IMR-90 (cell line): ENCODE results near the gene ATG2A. TPM values are rescaled to one million over a fixed set of nuclear protein-coding genes. Genes with fewer than 3 reads are reported as not detected.

Source experiments
- ATAC-seq: fragments of 200-7000 bp; cut with Tn5 transposase; 2 replicates; pipeline ENCODE4 v1.9.1; 2020; ENCODE audit warnings: low read depth, mild to moderate bottlenecking, moderate library complexity
- BruUV-seq: library from RNA; stranded (reverse); fragments of 400-500 nt; replicated peaks from 2 replicates; lab custom pipeline; 2021; lab: Mats Ljungman, UMichigan
- CTCF ChIA-PET: fragments of 300-600 bp; formaldehyde crosslinking; extraction: SDS; loops from one replicate; lab custom pipeline; 2021; ENCODE audit warnings: antibody characterized with exemption; lab: Yijun Ruan, JAX
- POLR2A ChIA-PET: fragments of 300-600 bp; sonication (Branson Sonifier 250); formaldehyde crosslinking; loops from one replicate; lab custom pipeline; 2022; ENCODE audit warnings: antibody characterized with exemption; ENCODE audit not compliant: unreplicated experiment; lab: Charles Lee
- DNase-seq: peaks from one replicate; pipeline ENCODE4 v3.0.0; 2013
- H2AFZ ChIP-seq: replicated peaks from 2 replicates; pipeline ENCODE3; 2013; ENCODE audit warnings: low read length, mild to moderate bottlenecking; ENCODE audit not compliant: poor library complexity
- H2AK5ac ChIP-seq: 2 replicates; pipeline ENCODE4 v1.6.1; 2013; ENCODE audit warnings: low read depth, low read length, inconsistent platforms
- H2AK9ac ChIP-seq: replicated peaks from 2 replicates; pipeline ENCODE3; 2013; ENCODE audit warnings: mild to moderate bottlenecking, low read depth, low read length, moderate library complexity; ENCODE audit not compliant: poor library complexity
- H2BK120ac ChIP-seq: 2 replicates; pipeline ENCODE4 v1.6.1; 2013; ENCODE audit warnings: low read depth, low read length, inconsistent platforms
- H2BK15ac ChIP-seq: 3 replicates; pipeline ENCODE4 v1.6.1; 2013; ENCODE audit warnings: low read depth, low read length, inconsistent platforms
- H2BK20ac ChIP-seq: 2 replicates; pipeline ENCODE4 v1.6.1; 2013; ENCODE audit warnings: low read depth, mild to moderate bottlenecking, inconsistent platforms, low read length, moderate library complexity
- H2BK5ac ChIP-seq: 2 replicates; pipeline ENCODE4 v1.6.1; 2013; ENCODE audit warnings: mild to moderate bottlenecking, low read depth, low read length, inconsistent platforms; ENCODE audit not compliant: poor library complexity, severe bottlenecking
- H3K14ac ChIP-seq: replicated peaks from 2 replicates; pipeline ENCODE4 v1.6.1; 2013; ENCODE audit warnings: low read depth, low read length, inconsistent platforms
- H3K18ac ChIP-seq: 2 replicates; pipeline ENCODE4 v1.6.1; 2013; ENCODE audit warnings: low read depth, low read length, control low read depth
- H3K23ac ChIP-seq: 2 replicates; pipeline ENCODE4 v1.6.1; 2013; ENCODE audit warnings: low read depth, low read length, inconsistent platforms
- H3K27ac ChIP-seq: 2 replicates; pipeline ENCODE4 v1.5.1; 2013; ENCODE audit warnings: mild to moderate bottlenecking, control low read depth, low read length; ENCODE audit not compliant: insufficient read depth
- H3K27me3 ChIP-seq: 2 replicates; pipeline ENCODE4 v1.6.1; 2013; ENCODE audit warnings: low read length; ENCODE audit not compliant: control insufficient read depth, insufficient read depth
- H3K36me3 ChIP-seq: 2 replicates; pipeline ENCODE4 v1.6.1; 2013; ENCODE audit warnings: low read length, mixed read lengths; ENCODE audit not compliant: control insufficient read depth, insufficient read depth
- H3K4ac ChIP-seq: 2 replicates; pipeline ENCODE4 v1.6.1; 2013; ENCODE audit warnings: low read depth, low read length, inconsistent platforms
- H3K4me1 ChIP-seq: 2 replicates; pipeline ENCODE4 v1.6.1; 2013; ENCODE audit warnings: low read length, mixed read lengths; ENCODE audit not compliant: control insufficient read depth, insufficient read depth
- H3K4me2 ChIP-seq: 2 replicates; pipeline ENCODE4 v1.6.1; 2013; ENCODE audit warnings: low read depth, mild to moderate bottlenecking, control low read depth, low read length, moderate library complexity
- H3K4me3 ChIP-seq: 2 replicates; pipeline ENCODE4 v1.5.1; 2013; ENCODE audit warnings: low read depth, mild to moderate bottlenecking, control low read depth, low read length, moderate library complexity; ENCODE audit not compliant: insufficient read depth
- H3K56ac ChIP-seq: 2 replicates; pipeline ENCODE4 v1.6.1; 2013; ENCODE audit warnings: low read length, inconsistent platforms; ENCODE audit not compliant: insufficient read depth; ENCODE audit errors: extremely low read depth
- H3K79me1 ChIP-seq, 2 experiments: 2 replicates each; pipeline ENCODE4 v1.6.1; 2013; ENCODE audit warnings: low read length in 2 of 2, inconsistent platforms in 1 of 2, low read depth in 1 of 2
- H3K9ac ChIP-seq: 2 replicates; pipeline ENCODE4 v1.6.1; 2013; ENCODE audit warnings: low read depth, low read length, control low read depth
- H3K9me1 ChIP-seq: 2 replicates; pipeline ENCODE4 v1.6.1; 2013; ENCODE audit warnings: low read length, inconsistent platforms; ENCODE audit not compliant: insufficient read depth
- H3K9me3 ChIP-seq: 2 replicates; pipeline ENCODE4 v1.6.1; 2013; ENCODE audit warnings: low read length; ENCODE audit not compliant: control insufficient read depth, insufficient read depth
- H4K20me1 ChIP-seq: 2 replicates; pipeline ENCODE4 v1.6.1; 2013; ENCODE audit warnings: low read length, inconsistent platforms; ENCODE audit not compliant: insufficient read depth
- H4K5ac ChIP-seq: 2 replicates; pipeline ENCODE4 v1.6.1; 2013; ENCODE audit warnings: mild to moderate bottlenecking, low read depth, low read length, control low read depth
- H4K8ac ChIP-seq, 2 experiments: 2 replicates each; pipeline ENCODE4 v1.6.1; 2013; ENCODE audit warnings: low read depth in 2 of 2, low read length in 2 of 2, control low read depth in 1 of 2, inconsistent platforms in 1 of 2
- H4K91ac ChIP-seq: 2 replicates; pipeline ENCODE4 v1.6.1; 2013; ENCODE audit warnings: low read depth, low read length, inconsistent platforms; ENCODE audit not compliant: insufficient read depth
- BHLHE40 ChIP-seq: fragments of 150-350 bp; IDR thresholded peaks from 2 replicates; pipeline ENCODE4 v1.6.1; 2016; ENCODE audit warnings: mild to moderate bottlenecking, low read depth, low read length
- CHD1 ChIP-seq: IDR thresholded peaks from 2 replicates; pipeline ENCODE4 v1.6.1; 2012; ENCODE audit warnings: low read depth, low read length, improper control_type of control experiment
- CTCF ChIP-seq: conservative IDR thresholded peaks from 2 replicates; pipeline ENCODE4 v1.5.1; 2012; ENCODE audit warnings: mild to moderate bottlenecking, low read depth, low read length, improper control_type of control experiment
- ELK1 ChIP-seq: fragments of 150-350 bp; IDR thresholded peaks from 2 replicates; pipeline ENCODE4 v1.6.1; 2016; ENCODE audit warnings: low read depth, mild to moderate bottlenecking, low read length, moderate library complexity, borderline replicate concordance
- FOS ChIP-seq: fragments of 150-350 bp; IDR thresholded peaks from 2 replicates; pipeline ENCODE4 v1.6.1; 2016; ENCODE audit warnings: low read depth, low read length
- MAFK ChIP-seq: IDR thresholded peaks from 2 replicates; pipeline ENCODE4 v1.6.1; 2012; ENCODE audit warnings: low read depth, low read length, improper control_type of control experiment
- MAZ ChIP-seq: IDR thresholded peaks from 2 replicates; pipeline ENCODE4 v1.6.1; 2012; ENCODE audit warnings: low read depth, mild to moderate bottlenecking, low read length, improper control_type of control experiment, moderate library complexity, borderline replicate concordance
- MXI1 ChIP-seq: IDR thresholded peaks from 2 replicates; pipeline ENCODE4 v1.6.1; 2012; ENCODE audit warnings: low read depth, mild to moderate bottlenecking, low read length, moderate library complexity, borderline replicate concordance
- NFE2L2 ChIP-seq: fragments of 150-350 bp; IDR thresholded peaks from 2 replicates; pipeline ENCODE4 v1.6.1; 2016; ENCODE audit warnings: low read depth, mild to moderate bottlenecking, low read length
- RAD21 ChIP-seq: IDR thresholded peaks from 2 replicates; pipeline ENCODE4 v1.6.1; 2012; ENCODE audit warnings: low read length, improper control_type of control experiment
- RCOR1 ChIP-seq: IDR thresholded peaks from 2 replicates; pipeline ENCODE4 v1.6.1; 2012; ENCODE audit warnings: mild to moderate bottlenecking, low read length, improper control_type of control experiment; ENCODE audit not compliant: insufficient replicate concordance
- SMC3 ChIP-seq: fragments of 150-350 bp; IDR thresholded peaks from 2 replicates; pipeline ENCODE4 v1.6.1; 2016; ENCODE audit warnings: low read depth, mild to moderate bottlenecking, antibody characterized with exemption, low read length, moderate library complexity
- USF2 ChIP-seq: fragments of 150-350 bp; IDR thresholded peaks from 2 replicates; pipeline ENCODE4 v1.6.1; 2017; ENCODE audit warnings: mild to moderate bottlenecking, antibody characterized with exemption, low read length, low read depth
- WGBS, 2 experiments: methylation state at CpG; one replicate each; pipeline versions ENCODE4 v1.1.5 to v1.1.7; 2013; ENCODE audit warnings: missing lambda C conversion rate in 2 of 2; ENCODE audit not compliant: insufficient read length in 1 of 2; ENCODE audit errors: extremely low coverage in 2 of 2; 5-methylcytosine and 5-hydroxymethylcytosine counted together
- dilution Hi-C: fragments of 300-500 bp; cut with HindIII; formaldehyde crosslinking; loops from one replicate; pipeline ENCODE4 v1.14.3; 2018; ENCODE audit warnings: low sequenced_read_pairs; ENCODE audit not compliant: unreplicated experiment
- in situ Hi-C: fragments of 300-500 bp; cut with MboI; formaldehyde crosslinking; loops from 3 replicates; pipeline ENCODE4 v1.14.3; 2019; ENCODE audit warnings: low sequenced_read_pairs, inconsistent platforms, mixed read lengths
- intact Hi-C: fragments of 100-400 bp; cut with micrococcal nuclease; formaldehyde crosslinking; loops from 2 replicates; pipeline ENCODE4 v1.10.0; 2022
- polyA plus RNA-seq, 3 experiments: library from polyadenylated mRNA; depleted of rRNA; stranded (reverse); fragments of >200 nt; gene quantifications; 2 replicates each; pipeline ENCODE4 v1.2.3, GENCODE V29; 2012; ENCODE audit warnings: low replicate concordance in 1 of 3
- total RNA-seq: library from RNA; depleted of rRNA; stranded (reverse); fragments of >200 nt; gene quantifications from 2 replicates; pipeline ENCODE4 v1.2.3, GENCODE V29; 2012

Gene ATG2A
- total and polyA plus RNA-seq, 2 of the 4 experiments (the other 2 are of a cell fraction) = 3.2 to 10.5 TPM

GRCh38 chr11:64870176-64870892 lies 46.7 kb downstream of the ATG2A start:
- intact Hi-C loops = loop anchor here (1.0 kb wide), 1 partner anchor 8 kb away; the partner anchor contains the start of gene EHD1
- H4K8ac ChIP-seq = peak overlapping the region; percentile 0 to 73; a peak in 2 of 4 replicates
- WGBS, 2 experiments = 26% methylated on average over 7 of the region's 19 CpGs; no CpG with 5 or more reads in 1 of the 2 experiments
- H3K27ac ChIP-seq = peak overlapping the region; percentile 67
- peak overlapping the region; percentile 67 for H2BK5ac ChIP-seq
- H4K20me1 ChIP-seq = peaks cover 83% of the 10 kb centered on the region
- peak; percentile 40 for ATAC-seq
- peak overlapping the region; percentile 82 for H3K14ac ChIP-seq
- ChIA-PET CTCF (interaction anchor here (1.0 kb wide), 1 partner anchor 18 kb away, joined by 3 read pairs; no protein-coding TSS in a partner anchor), POLR2A (no interaction called here)
- no TSS peak for BruUV-seq
- peak overlapping the region; percentile 94 for H3K23ac ChIP-seq
- peak overlapping the region; percentile 32; the same call in 1 of the 2 replicates for H2BK20ac ChIP-seq
- peak overlapping the region; percentile 74 for H2AFZ ChIP-seq
- no peak overlapping the region for H3K9ac ChIP-seq
- H3K9me1 ChIP-seq = peaks cover 47% of the 10 kb centered on the region
- peak overlapping the region; percentile 94 for H2AK5ac ChIP-seq
- peaks cover 14 to 75% of the 10 kb centered on the region in 2 experiments; a peak in 3 of 4 replicates for H3K79me1 ChIP-seq
- no peak overlapping the region for H3K4me3 ChIP-seq
- no peak overlapping the region for H4K5ac ChIP-seq
- H3K4me2 ChIP-seq = peak overlapping the region; percentile 26
- peak overlapping the region; percentile 86 for H2BK120ac ChIP-seq
- H3K4me1 ChIP-seq = peaks cover 43% of the 10 kb centered on the region
- dilution Hi-C loops = no loop called here
- H3K18ac ChIP-seq = peak overlapping the region; percentile 7; the same call in 1 of the 2 replicates
- H3K9me3 ChIP-seq = no peaks in the 10 kb centered on the region
- peaks cover 38% of the 10 kb centered on the region for H3K36me3 ChIP-seq
- peak overlapping the region; percentile 27; the same call in 1 of the 3 replicates for H2BK15ac ChIP-seq
- DNase-seq = peak; percentile 78
- H4K91ac ChIP-seq = peak overlapping the region; percentile 35
- no peaks in the 10 kb centered on the region for H3K27me3 ChIP-seq
- in situ Hi-C loops = no loop called here
- H3K56ac ChIP-seq = peak overlapping the region; percentile 20
- peak overlapping the region; percentile 91 for H3K4ac ChIP-seq
- H2AK9ac ChIP-seq = peak overlapping the region; percentile 85
- TF ChIP-seq MAZ (peak; percentile 30; the same call in 1 of the 2 replicates), NFE2L2 (peak; percentile 87), RCOR1 (no peak), USF2 (no peak), MXI1 (peak; percentile 29; the same call in 1 of the 2 replicates), RAD21 (no peak), BHLHE40 (peak; percentile 16; the same call in 1 of the 2 replicates), CTCF (no peak), MAFK (peak; percentile 55), ELK1 (no peak), CHD1 (no peak), SMC3 (no peak), FOS (peak; percentile 58)
